Spleen (tissue), 7 donors: Measurements from ENCODE around the gene COL27A1.

Experiments used
- POLR2A ChIP-seq, 3 donors: fragments of 450-650 bp; IDR thresholded peaks; one replicate each; pipeline ENCODE4 v1.5.1; 2017; ENCODE audit warnings: antibody characterized with exemption in 3 of 3, mild to moderate bottlenecking in 1 of 3
- POLR2AphosphoS5 ChIP-seq, 3 donors: sonication (generic); formaldehyde crosslinking; IDR thresholded peaks; one replicate each; pipeline ENCODE4 v1.5.1; 2017; ENCODE audit warnings: antibody characterized with exemption in 3 of 3
- TF ChIP-seq, protein P1 (sequence below), 11 experiments: fragments of 200-600 bp in 7 of 11; fragments of 450-650 bp in 4 of 11; sonication (generic) in 4 of 11; IDR thresholded peaks in 8 of 11; conservative IDR thresholded peaks in 3 of 11; 1 replicate in 7 of 11; 2 replicates in 4 of 11; pipeline versions ENCODE4 v1.4.0 to v1.8.0; 2016 to 2021; ENCODE audit warnings: antibody characterized with exemption in 11 of 11, inconsistent platforms in 4 of 11, mild to moderate bottlenecking in 1 of 11
- donor health status: DM: no; HTN: no; CAD: no; lungs with moderate emphysema.
- donor health status: DM: no; HTN: no; CAD: no.
- donor health status: DM: no; HTN: no; CAD: no.

GRCh38 chr9:114185570-114186490 lies 30.5 kb downstream of the COL27A1 start:
- no peak for TF ChIP-seq POLR2A (IDR thresholded peaks at IDR 0.05)
- TF ChIP-seq, protein P1, sequence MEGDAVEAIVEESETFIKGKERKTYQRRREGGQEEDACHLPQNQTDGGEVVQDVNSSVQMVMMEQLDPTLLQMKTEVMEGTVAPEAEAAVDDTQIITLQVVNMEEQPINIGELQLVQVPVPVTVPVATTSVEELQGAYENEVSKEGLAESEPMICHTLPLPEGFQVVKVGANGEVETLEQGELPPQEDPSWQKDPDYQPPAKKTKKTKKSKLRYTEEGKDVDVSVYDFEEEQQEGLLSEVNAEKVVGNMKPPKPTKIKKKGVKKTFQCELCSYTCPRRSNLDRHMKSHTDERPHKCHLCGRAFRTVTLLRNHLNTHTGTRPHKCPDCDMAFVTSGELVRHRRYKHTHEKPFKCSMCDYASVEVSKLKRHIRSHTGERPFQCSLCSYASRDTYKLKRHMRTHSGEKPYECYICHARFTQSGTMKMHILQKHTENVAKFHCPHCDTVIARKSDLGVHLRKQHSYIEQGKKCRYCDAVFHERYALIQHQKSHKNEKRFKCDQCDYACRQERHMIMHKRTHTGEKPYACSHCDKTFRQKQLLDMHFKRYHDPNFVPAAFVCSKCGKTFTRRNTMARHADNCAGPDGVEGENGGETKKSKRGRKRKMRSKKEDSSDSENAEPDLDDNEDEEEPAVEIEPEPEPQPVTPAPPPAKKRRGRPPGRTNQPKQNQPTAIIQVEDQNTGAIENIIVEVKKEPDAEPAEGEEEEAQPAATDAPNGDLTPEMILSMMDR (IDR thresholded peaks at IDR 0.05 in 8 of 11, conservative IDR thresholded peaks at IDR 0.05 in 3 of 11), result no peak
- no peak for TF ChIP-seq POLR2AphosphoS5 (IDR thresholded peaks at IDR 0.05)
